Mesodermal cell (in vitro differentiated cells): ENCODE measurements around the gene OLR1. TPM values are rescaled to one million over a fixed set of nuclear protein-coding genes. Genes with fewer than 3 reads are reported as not detected.
"Not testable (repeated sequence)": the region's sequence is repeated elsewhere in the genome, so short reads cannot be mapped to it uniquely, and the experiment has no call there.

Source experiments
- H3K27ac ChIP-seq: 2 replicates; pipeline ENCODE4 v1.7.0; 2013; ENCODE audit warnings: mild to moderate bottlenecking, low read depth, low read length, moderate library complexity; ENCODE audit not compliant: severe bottlenecking
- H3K36me3 ChIP-seq: 2 replicates; pipeline ENCODE4 v1.7.1; 2013; ENCODE audit warnings: mild to moderate bottlenecking, low read length, moderate library complexity; ENCODE audit not compliant: control insufficient read depth, insufficient read depth
- H3K4me1 ChIP-seq: one replicate; pipeline ENCODE4 v1.7.1; 2013; ENCODE audit warnings: mild to moderate bottlenecking, low read length; ENCODE audit not compliant: insufficient read depth, control insufficient read depth, poor library complexity, severe bottlenecking
- H3K4me3 ChIP-seq: 2 replicates; pipeline ENCODE4 v1.7.0; 2013; ENCODE audit warnings: low read length, control low read depth, mild to moderate bottlenecking; ENCODE audit not compliant: insufficient read depth, poor library complexity, severe bottlenecking; ENCODE audit errors: extremely low read depth
- H3K9me3 ChIP-seq: 2 replicates; pipeline ENCODE4 v1.7.1; 2013; ENCODE audit warnings: mild to moderate bottlenecking, low read length, moderate library complexity; ENCODE audit not compliant: control insufficient read depth
- WGBS, 2 experiments: methylation state at CpG; one replicate each; pipeline ENCODE4 v1.1.5; 2013; ENCODE audit warnings: missing lambda C conversion rate in 2 of 2; ENCODE audit not compliant: insufficient coverage in 2 of 2; 5-methylcytosine and 5-hydroxymethylcytosine counted together
- polyA plus RNA-seq, 2 experiments: library from polyadenylated mRNA; stranded (reverse); fragments of 50-300 nt; gene quantifications; one replicate each; pipeline ENCODE4 v1.2.3, GENCODE V29; 2013

OLR1 gene
- polyA plus RNA-seq (2013, experiment 1 of 2), result 0.48 TPM
- polyA plus RNA-seq (2013, experiment 2 of 2), result 0.66 TPM

GRCh38 chr12:10171973-10172728, at the start of gene OLR1:
OLR1 (minus strand) TSS chr12:10172132; CDS start chr12:10172077, 55 bp downstream.
- H3K27ac ChIP-seq, result no peak within 1 kb of the TSS
- H3K36me3 ChIP-seq, result no peaks in the 10 kb centered on the region
- WGBS, 2 experiments, result 96% methylated on average over 3 to 6 of the region's 7 CpGs
- H3K4me3 ChIP-seq, result no peak within 1 kb of the TSS
- H3K9me3 ChIP-seq, result no peaks in the 10 kb centered on the region
- peaks cover 13% of the 10 kb centered on the region for H3K4me1 ChIP-seq

GRCh38 chr12:10220398-10221077, 48.6 kb upstream of the OLR1 start:
- Histone ChIP-seq H3K9me3 (no peaks in the 10 kb centered on the region), H3K4me3 (no peak overlapping the region), H3K36me3 (peaks cover 81% of the 10 kb centered on the region), H3K27ac (no peak overlapping the region), H3K4me1 (peaks cover 6% of the 10 kb centered on the region)
- 95 to 100% methylated on average over 3 of the region's 8 CpGs for WGBS, 2 experiments

- H3K4me3 ChIP-seq, result no peak overlapping the region
- WGBS, 2 experiments, result 91 to 98% methylated on average over 5 of the region's 6 CpGs
Observed at GRCh38 chr12:10218021-10218420, 46.1 kb upstream of the OLR1 start.

GRCh38 chr12:10215946-10216345, 44.0 kb upstream of the OLR1 start:
- H3K9me3 ChIP-seq, H3K4me3 ChIP-seq, H3K27ac ChIP-seq: not testable (repeated sequence)
- peaks cover 47% of the 10 kb centered on the region for H3K36me3 ChIP-seq
- 92 to 97% methylated on average over 12 of the region's 13 CpGs for WGBS, 2 experiments
- H3K4me1 ChIP-seq, result peaks cover 18% of the 10 kb centered on the region

More at GRCh38 chr12:10218021-10218420, 46.1 kb upstream of the OLR1 start:
- peaks cover 67% of the 10 kb centered on the region for H3K36me3 ChIP-seq
- H3K27ac ChIP-seq, result no peak overlapping the region
- H3K9me3 ChIP-seq, result no peaks in the 10 kb centered on the region
- H3K4me1 ChIP-seq, result peaks cover 15% of the 10 kb centered on the region

GRCh38 chr12:10215436-10215835, 43.5 kb upstream of the OLR1 start:
- 67% methylated on average over 1 of the region's 2 CpGs; no CpG with 5 or more reads in 1 of the 2 experiments for WGBS, 2 experiments
- H3K4me1 ChIP-seq, result peaks cover 18% of the 10 kb centered on the region

GRCh38 chr12:10214895-10215267, 42.9 kb upstream of the OLR1 start:
- H3K27ac ChIP-seq, result no peak overlapping the region
- H3K4me3 ChIP-seq, result peak overlapping the region; percentile 96
- H3K4me1 ChIP-seq, result peaks cover 18% of the 10 kb centered on the region
- WGBS, 2 experiments, result 100% methylated on average over 1 of the region's 3 CpGs
- H3K36me3 ChIP-seq, result peaks cover 36% of the 10 kb centered on the region
- H3K9me3 ChIP-seq, result no peaks in the 10 kb centered on the region

More at GRCh38 chr12:10215436-10215835, 43.5 kb upstream of the OLR1 start:
- H3K36me3 ChIP-seq, result peaks cover 42% of the 10 kb centered on the region
- no peak overlapping the region for H3K27ac ChIP-seq
- H3K9me3 ChIP-seq, result no peaks in the 10 kb centered on the region
- peak overlapping the region; percentile 96 for H3K4me3 ChIP-seq

GRCh38 chr12:10214136-10214894, 42.4 kb upstream of the OLR1 start:
- Histone ChIP-seq H3K36me3 (peaks cover 30% of the 10 kb centered on the region), H3K4me1 (peaks cover 18% of the 10 kb centered on the region), H3K27ac (peak overlapping the region; percentile 100), H3K4me3 (peak overlapping the region; percentile 96), H3K9me3 (no peaks in the 10 kb centered on the region)
- 24 to 29% methylated on average over 1 to 2 of the region's 10 CpGs for WGBS, 2 experiments

- H3K36me3 ChIP-seq, result peaks cover 22% of the 10 kb centered on the region
- H3K4me1 ChIP-seq, result peaks cover 18% of the 10 kb centered on the region
- peak overlapping the region; percentile 100 for H3K27ac ChIP-seq
- H3K9me3 ChIP-seq, result no peaks in the 10 kb centered on the region
- peak overlapping the region; percentile 96 for H3K4me3 ChIP-seq
- 0 to 1% methylated on average over 27 to 40 of the region's 47 CpGs for WGBS, 2 experiments
Observed at GRCh38 chr12:10213168-10214135, 41.5 kb upstream of the OLR1 start.

- Histone ChIP-seq H3K4me1 (peaks cover 18% of the 10 kb centered on the region), H3K27ac (peak within 1 kb of the TSS; percentile 100), H3K9me3 (no peaks in the 10 kb centered on the region), H3K4me3 (peak within 1 kb of the TSS; percentile 96), H3K36me3 (peaks cover 15% of the 10 kb centered on the region)
- 0% methylated on average over 24 to 28 of the region's 35 CpGs for WGBS, 2 experiments
Observed at GRCh38 chr12:10212739-10213131, 40.8 kb upstream of the OLR1 start, which contains the start of gene GABARAPL1. GABARAPL1 (plus strand) TSS chr12:10212877; CDS start chr12:10213130, 253 bp downstream.
